ENCODE results near the gene FAM32A.

The FAM32A gene

GRCh38 chr19:16185123-16185767 lies at the start of gene FAM32A:
Gene FAM32A (plus strand): TSS chr19:16185410. CDS start chr19:16185443, 33 bp downstream.
- DNase-seq (ENCODE audit: low read depth): peak; percentile 98

- DNase-seq (ENCODE audit: low read depth): no peak
These were observed 49.6 kb upstream of the FAM32A start for GRCh38 chr19:16135430-16136127.

- DNase-seq (ENCODE audit: low read depth): no peak
These were observed 48.8 kb upstream of the FAM32A start for GRCh38 chr19:16136185-16136999.

GRCh38 chr19:16139752-16140151 lies 45.5 kb upstream of the FAM32A start:
- DNase-seq (ENCODE audit: low read depth): no peak

- no peak for DNase-seq (ENCODE audit: low read depth)
These were observed 44.2 kb upstream of the FAM32A start for GRCh38 chr19:16141043-16141442.

GRCh38 chr19:16142032-16142580 lies 43.1 kb upstream of the FAM32A start:
- DNase-seq (ENCODE audit: low read depth): no peak

- peak; percentile 75 for DNase-seq (ENCODE audit: low read depth)
These were observed 41.6 kb upstream of the FAM32A start, which contains the start of gene HSH2D for GRCh38 chr19:16143399-16144215. Gene HSH2D (plus strand): TSS chr19:16143685. CDS start chr19:16148751, 5,066 bp downstream.

- no peak for DNase-seq (ENCODE audit: low read depth)
These were observed 41.0 kb upstream of the FAM32A start for GRCh38 chr19:16144216-16144581.

- no peak for DNase-seq (ENCODE audit: low read depth)
These were observed 39.1 kb upstream of the FAM32A start for GRCh38 chr19:16146112-16146511.

GRCh38 chr19:16148443-16149229 lies 36.6 kb upstream of the FAM32A start:
- DNase-seq (ENCODE audit: low read depth): no peak

GRCh38 chr19:16153582-16154336 lies 31.5 kb upstream of the FAM32A start:
- DNase-seq (ENCODE audit: low read depth): no peak

- no peak for DNase-seq (ENCODE audit: low read depth)
These were observed 30.7 kb upstream of the FAM32A start for GRCh38 chr19:16154557-16154956.

- DNase-seq (ENCODE audit: low read depth): no peak
These were observed 30.1 kb upstream of the FAM32A start for GRCh38 chr19:16155128-16155527.

GRCh38 chr19:16156904-16157303 lies 28.3 kb upstream of the FAM32A start:
- no peak for DNase-seq (ENCODE audit: low read depth)

- no peak for DNase-seq (ENCODE audit: low read depth)
These were observed 27.6 kb upstream of the FAM32A start for GRCh38 chr19:16157601-16158000.

- DNase-seq (ENCODE audit: low read depth): no peak
These were observed 25.6 kb upstream of the FAM32A start for GRCh38 chr19:16159655-16160054.

GRCh38 chr19:16160445-16160942 lies 24.7 kb upstream of the FAM32A start:
- DNase-seq (ENCODE audit: low read depth): no peak

- no peak for DNase-seq (ENCODE audit: low read depth)
These were observed 24.2 kb upstream of the FAM32A start for GRCh38 chr19:16160943-16161560.

GRCh38 chr19:16161840-16162239 lies 23.4 kb upstream of the FAM32A start:
- no peak for DNase-seq (ENCODE audit: low read depth)

All from stimulated activated CD8-positive, alpha-beta memory T cell treated with anti-CD3 and anti-CD28 coated beads, Interleukin-12 subunit alpha, Interleukin-12 subunit beta, amount 100 ng/mL, for 1 hour (primary cell).